HG02943 (cell line): Measurements from ENCODE around the gene MPST.
A peak's percentile ranks its signal among the peaks of the same experiment; 100 is the strongest.
"Not testable (repeated sequence)": the region's sequence is repeated elsewhere in the genome, so short reads cannot be mapped to it uniquely, and the experiment has no call there.

ENCODE experiments used
- ATAC-seq: cut with Tn5 transposase; IDR thresholded peaks from one replicate; pipeline ENCODE4 v1.9.1; 2021; ENCODE audit warnings: mild to moderate bottlenecking, low read depth, moderate library complexity; ENCODE audit not compliant: unreplicated experiment

MPST gene

GRCh38 chr22:37019309-37020191 lies at the start of gene MPST, which contains the start of gene TST:
MPST (plus strand) TSS chr22:37019742; CDS start chr22:37019837, 95 bp downstream.
TST (minus strand) TSS chr22:37019447; CDS start chr22:37018732, 715 bp downstream.
- no peak for ATAC-seq

GRCh38 chr22:36971341-36972125 lies 48.0 kb upstream of the MPST start:
- ATAC-seq, result no peak

- ATAC-seq, result no peak
Observed at GRCh38 chr22:36976606-36977005, 42.9 kb upstream of the MPST start.

GRCh38 chr22:36977401-36977861 lies 42.1 kb upstream of the MPST start:
- ATAC-seq, result no peak

GRCh38 chr22:36977947-36978660 lies 41.4 kb upstream of the MPST start:
- ATAC-seq, result peak; percentile 62

GRCh38 chr22:36979016-36979910 lies 40.3 kb upstream of the MPST start:
- no peak for ATAC-seq

GRCh38 chr22:36981247-36981775 lies 38.2 kb upstream of the MPST start:
- ATAC-seq, result no peak

GRCh38 chr22:36982136-36982535 lies 37.4 kb upstream of the MPST start:
- no peak for ATAC-seq

GRCh38 chr22:36985211-36985889 lies 34.2 kb upstream of the MPST start:
- ATAC-seq, result no peak

GRCh38 chr22:36986242-36986821 lies 33.2 kb upstream of the MPST start:
- ATAC-seq, result no peak

- ATAC-seq, result no peak
Observed at GRCh38 chr22:36988075-36988832, 31.3 kb upstream of the MPST start.

- ATAC-seq, result not testable (repeated sequence)
Observed at GRCh38 chr22:36989012-36989411, 30.5 kb upstream of the MPST start.

GRCh38 chr22:36990457-36990856 lies 29.1 kb upstream of the MPST start:
- ATAC-seq, result no peak

- ATAC-seq, result no peak
Observed at GRCh38 chr22:36991206-36991605, 28.3 kb upstream of the MPST start.

- ATAC-seq, result no peak
Observed at GRCh38 chr22:36997746-36998145, 21.8 kb upstream of the MPST start.

GRCh38 chr22:36998620-36999351 lies 20.8 kb upstream of the MPST start:
- ATAC-seq, result no peak

- ATAC-seq, result no peak
Observed at GRCh38 chr22:36999463-36999862, 20.1 kb upstream of the MPST start.
